ENCODE data around the gene NBAS.

GRCh38 chr2:15271276-15271675 is 289.9 kb downstream of the NBAS start:
- TF ChIP-seq CTCF (IDR thresholded peaks at IDR 0.05; ENCODE audit: low read depth, low read length) (no peak), EZH2phosphoT487 (IDR thresholded peaks at IDR 0.05; ENCODE audit: low read depth) (no peak)
